NCI-H1417 treated with DMSO at 0.1 percent for 48 hours (cell line): ENCODE data around the gene GRID2.
"Not testable (repeated sequence)": the region's sequence is repeated elsewhere in the genome, so short reads cannot be mapped to it uniquely, and the experiment has no call there.

Source experiments
- DNase-seq: peaks from one replicate; lab custom pipeline; 2025; lab: John Stamatoyannopoulos, UW

GRID2 gene

GRCh38 chr4:93317057-93317456 is 1013.3 kb downstream of the GRID2 start:
- DNase-seq: no peak

GRCh38 chr4:93317561-93317960 is 1013.8 kb downstream of the GRID2 start:
- no peak for DNase-seq

GRCh38 chr4:93319041-93319440 is 1015.3 kb downstream of the GRID2 start:
- no peak for DNase-seq

- no peak for DNase-seq
Measured at GRCh38 chr4:93320356-93320755, 1016.6 kb downstream of the GRID2 start.

- DNase-seq: no peak
Measured at GRCh38 chr4:93327346-93327745, 1023.6 kb downstream of the GRID2 start.

DNA sequence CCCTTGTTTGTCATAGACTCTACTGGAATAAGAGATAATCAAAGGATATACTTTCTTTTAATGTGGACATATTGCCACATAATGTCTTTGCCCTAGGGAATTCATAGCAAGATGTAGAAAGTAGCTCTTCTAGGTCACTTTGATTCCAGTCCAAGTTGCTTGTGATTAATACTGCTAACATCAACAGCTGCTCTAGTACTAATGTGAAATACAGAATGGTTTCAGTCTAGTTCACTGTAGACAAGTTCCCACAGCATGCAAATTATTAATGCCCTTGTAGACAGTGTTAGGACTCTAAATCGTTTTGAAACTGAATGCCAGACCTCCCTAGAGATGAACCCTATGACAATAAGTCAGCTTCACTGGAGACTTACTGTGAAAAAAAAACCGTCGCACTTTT is 1030.2 kb downstream of the GRID2 start:
- no peak for DNase-seq

- DNase-seq: no peak
Measured at GRCh38 chr4:93337196-93337595, 1033.4 kb downstream of the GRID2 start.

DNA sequence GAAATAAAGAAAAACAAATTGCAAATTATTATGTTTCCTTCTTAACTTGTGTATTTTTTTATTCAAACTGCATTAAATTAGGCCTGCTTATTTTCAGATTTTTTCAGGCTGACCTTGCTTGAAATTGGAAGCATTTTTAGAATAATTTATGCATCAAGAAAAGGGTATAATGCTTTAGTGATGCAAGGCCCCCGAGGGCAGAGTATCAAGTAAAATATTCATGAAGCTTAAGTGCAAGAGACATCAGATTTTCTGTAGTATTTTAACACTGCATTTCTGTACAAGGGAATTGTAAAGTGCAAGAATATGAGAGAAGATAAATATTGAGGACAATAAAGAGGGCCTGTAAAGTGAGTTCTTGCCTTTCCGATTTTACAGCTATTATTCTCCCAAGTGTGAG is 1039.0 kb downstream of the GRID2 start:
- DNase-seq: no peak

DNA sequence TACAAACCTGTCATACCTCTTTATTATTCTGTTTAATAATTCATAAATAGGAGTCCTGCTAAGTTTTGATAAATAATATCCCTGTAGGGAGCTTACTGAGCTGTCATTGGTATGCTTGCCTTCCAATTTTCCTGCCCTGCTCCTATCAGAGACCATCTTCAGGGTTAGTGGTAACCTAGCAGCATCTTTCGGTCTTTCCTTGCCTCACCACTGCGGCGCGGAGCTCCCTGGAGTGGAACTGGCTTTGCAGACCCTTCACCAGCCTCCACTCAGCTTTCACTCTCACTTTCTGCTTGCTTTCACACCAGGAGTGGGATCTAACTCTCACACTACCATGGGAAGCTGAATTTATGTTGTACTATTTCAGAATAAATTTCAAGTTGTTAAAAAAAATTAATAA is 1043.1 kb downstream of the GRID2 start:
- no peak for DNase-seq

- DNase-seq: no peak
Measured at GRCh38 chr4:93348896-93349295, 1045.1 kb downstream of the GRID2 start.

DNA sequence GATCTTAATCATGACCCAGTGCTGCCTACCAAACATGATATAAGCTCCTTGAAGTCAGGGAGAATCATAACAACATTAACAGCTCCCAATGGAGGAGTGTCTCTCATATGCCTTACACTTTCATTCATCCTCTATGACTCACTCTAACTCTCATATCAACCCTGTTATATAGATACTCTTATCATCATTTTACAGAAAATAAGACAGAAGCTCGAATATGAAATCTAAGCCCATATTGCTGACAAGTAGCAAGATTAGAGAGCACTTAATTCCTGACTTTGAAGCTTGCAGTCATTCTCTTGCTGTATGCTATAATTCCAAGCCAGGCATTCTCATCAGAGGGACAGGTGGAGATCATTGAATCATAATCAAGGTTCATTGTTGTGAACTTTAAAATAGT is 1048.1 kb downstream of the GRID2 start:
- DNase-seq: no peak

GRCh38 chr4:93355411-93355810 is 1051.6 kb downstream of the GRID2 start:
- no peak for DNase-seq

DNA sequence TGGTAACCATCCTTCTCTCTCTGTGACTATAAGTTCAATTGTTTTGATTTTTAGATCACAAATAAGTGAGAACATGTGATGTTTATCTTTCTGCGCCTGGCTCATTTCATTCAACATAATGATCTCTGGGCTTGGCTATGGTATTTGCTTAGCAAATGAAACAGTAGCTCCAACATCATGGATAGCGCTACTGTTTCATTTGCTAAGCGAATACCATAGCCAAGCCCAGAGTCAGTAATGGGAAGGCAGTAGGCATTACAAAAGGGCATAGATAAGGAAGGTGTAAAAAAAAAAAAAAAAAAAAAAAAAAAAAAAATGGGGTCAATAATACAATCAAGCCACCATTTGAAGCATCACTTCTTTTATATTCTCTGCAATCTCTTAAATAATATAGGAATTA is 1055.8 kb downstream of the GRID2 start:
- no peak for DNase-seq

DNA sequence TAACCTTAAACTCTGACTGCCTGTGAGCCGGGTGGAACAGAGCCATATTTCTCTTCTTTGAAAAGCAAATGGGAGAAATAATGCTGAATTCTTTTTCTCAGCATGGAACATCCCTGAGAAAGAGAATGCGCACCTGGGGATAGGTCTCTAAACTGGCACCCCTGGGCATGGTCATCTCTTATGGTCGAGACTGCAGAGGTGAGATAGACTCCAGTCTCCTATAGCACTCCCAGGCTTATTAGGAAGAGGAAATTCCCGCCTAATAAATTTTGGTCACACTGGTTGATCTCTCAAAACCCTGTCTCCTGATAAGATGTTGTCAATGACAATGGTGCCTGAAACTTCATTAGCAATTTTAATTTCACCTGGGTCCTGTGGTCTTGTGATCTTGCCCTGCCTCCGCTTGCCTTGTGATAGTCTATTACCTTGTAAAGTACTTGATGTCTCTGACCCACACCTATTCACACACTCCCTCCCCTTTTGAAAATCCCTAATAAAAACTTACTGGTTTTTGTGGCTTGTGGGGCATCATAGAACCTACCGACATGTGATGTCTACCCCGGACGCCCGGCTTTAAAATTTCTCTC is 1062.5 kb downstream of the GRID2 start:
- not testable (repeated sequence) for DNase-seq

GRCh38 chr4:93368968-93369367 is 1065.2 kb downstream of the GRID2 start:
- DNase-seq: no peak

DNA sequence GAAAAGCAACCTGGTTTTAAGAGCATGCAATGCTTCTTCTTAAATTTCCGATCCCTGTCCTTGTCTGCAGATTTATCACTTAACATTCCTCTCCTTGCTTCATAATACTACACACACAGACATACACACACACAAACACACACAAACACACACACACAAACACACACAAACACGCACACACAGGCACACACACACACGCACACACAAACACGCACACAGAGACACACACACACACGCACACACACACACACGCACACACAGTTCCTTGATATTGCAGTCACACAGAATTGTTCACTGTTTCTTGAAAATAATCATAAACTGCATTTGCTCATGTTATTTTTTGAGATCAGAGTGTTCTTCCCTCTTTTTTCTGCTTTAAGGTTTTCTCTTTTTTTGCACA is 1066.5 kb downstream of the GRID2 start:
- no peak for DNase-seq

DNA sequence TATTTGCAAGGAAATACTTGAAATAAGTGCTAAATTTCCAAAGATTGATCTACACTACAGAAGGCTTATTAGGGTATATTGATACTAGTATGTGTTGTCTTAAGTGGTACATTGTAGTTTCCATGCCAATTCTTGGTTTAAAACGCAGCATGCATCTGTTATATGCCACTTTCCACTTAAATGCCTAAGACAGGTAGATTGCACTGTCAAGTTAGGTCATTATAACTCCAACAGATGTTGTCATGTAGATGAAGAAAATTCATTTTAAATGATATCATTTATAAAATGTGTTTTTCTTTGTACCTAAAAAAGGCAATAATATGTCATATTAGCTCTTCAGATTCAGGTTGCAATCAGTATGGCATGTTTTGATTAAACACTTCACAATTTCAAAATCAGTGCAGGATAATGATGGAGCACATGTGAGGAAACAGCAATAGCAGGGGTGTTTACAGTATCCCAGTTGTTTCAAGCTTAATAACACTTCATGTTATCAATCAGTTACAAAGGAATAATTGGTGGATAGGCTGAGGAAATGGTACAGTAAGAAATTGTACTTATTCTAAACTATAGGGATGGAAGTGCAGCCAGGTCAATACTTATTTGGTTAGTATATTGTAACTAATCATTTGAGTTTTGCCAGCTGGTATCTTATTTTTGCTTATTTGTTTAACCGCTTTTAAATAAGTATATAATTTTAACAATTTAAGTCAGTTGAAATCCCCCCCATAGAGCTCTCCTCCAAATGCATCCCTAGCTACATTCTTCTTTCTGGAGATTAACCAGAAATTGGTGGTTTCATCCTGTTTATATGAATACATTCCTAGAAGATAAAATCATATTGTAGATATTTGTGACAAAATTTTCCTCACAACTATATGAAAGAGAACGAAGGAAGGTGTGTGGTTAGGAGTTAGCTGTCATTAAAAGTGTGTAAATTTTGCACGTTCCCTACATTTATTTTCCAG is 1070.4 kb downstream of the GRID2 start:
- no peak for DNase-seq

GRCh38 chr4:93384241-93384640 is 1080.5 kb downstream of the GRID2 start:
- DNase-seq: no peak

GRCh38 chr4:93384887-93385286 is 1081.1 kb downstream of the GRID2 start:
- no peak for DNase-seq

- no peak for DNase-seq
Measured at GRCh38 chr4:93394545-93395081, 1090.8 kb downstream of the GRID2 start.

- DNase-seq: no peak
Measured at GRCh38 chr4:93396272-93396671, 1092.5 kb downstream of the GRID2 start.

- DNase-seq: no peak
Measured at GRCh38 chr4:93403571-93403970, 1099.8 kb downstream of the GRID2 start.
